Measurements from ENCODE around the gene RPS6KA5.

The RPS6KA5 gene

DNA sequence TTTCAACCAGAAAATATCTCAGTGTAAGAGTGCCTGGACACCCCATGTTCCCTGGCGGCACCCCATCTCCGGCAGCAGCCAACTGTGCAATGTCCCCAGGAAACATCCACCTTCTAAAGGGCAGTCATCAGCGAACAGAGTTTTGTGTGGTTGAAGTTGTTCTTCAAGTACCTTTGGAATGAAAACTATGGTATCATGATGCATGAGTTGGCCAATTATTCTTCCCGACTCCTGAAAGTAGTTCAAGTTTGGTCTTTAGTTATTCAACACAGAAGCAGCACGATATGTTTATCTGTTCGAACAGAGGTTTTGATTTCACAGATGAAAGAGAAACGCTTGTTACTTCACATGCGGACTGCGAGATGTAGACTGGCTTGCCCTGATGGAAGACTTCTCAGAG, 223.1 kb downstream of the RPS6KA5 start:
- DNase-seq, result no peak
- H3K27me3 ChIP-seq (ENCODE audit: insufficient read depth, low read depth, severe bottlenecking), result no peaks in the 10 kb centered on the region
- H3K27ac ChIP-seq, result no peak overlapping the region
- no peaks in the 10 kb centered on the region for H3K36me3 ChIP-seq
- H3K4me3 ChIP-seq (ENCODE audit: low read depth, low read length), result no peak overlapping the region
- TF ChIP-seq CTCF (IDR thresholded peaks at IDR 0.05; ENCODE audit: low read depth, low read length), result no peak
- H3K9me3 ChIP-seq (ENCODE audit: severe bottlenecking), result no peaks in the 10 kb centered on the region

GRCh38 chr14:90836692-90837063, 223.8 kb downstream of the RPS6KA5 start:
- no peak overlapping the region for H3K27ac ChIP-seq
- H3K27me3 ChIP-seq (ENCODE audit: insufficient read depth, low read depth, severe bottlenecking), result no peaks in the 10 kb centered on the region
- H3K36me3 ChIP-seq, result no peaks in the 10 kb centered on the region
- TF ChIP-seq CTCF (IDR thresholded peaks at IDR 0.05; ENCODE audit: low read depth, low read length), result no peak
- no peaks in the 10 kb centered on the region for H3K9me3 ChIP-seq (ENCODE audit: severe bottlenecking)
- DNase-seq, result no peak
- no peak overlapping the region for H3K4me3 ChIP-seq (ENCODE audit: low read depth, low read length)

DNA sequence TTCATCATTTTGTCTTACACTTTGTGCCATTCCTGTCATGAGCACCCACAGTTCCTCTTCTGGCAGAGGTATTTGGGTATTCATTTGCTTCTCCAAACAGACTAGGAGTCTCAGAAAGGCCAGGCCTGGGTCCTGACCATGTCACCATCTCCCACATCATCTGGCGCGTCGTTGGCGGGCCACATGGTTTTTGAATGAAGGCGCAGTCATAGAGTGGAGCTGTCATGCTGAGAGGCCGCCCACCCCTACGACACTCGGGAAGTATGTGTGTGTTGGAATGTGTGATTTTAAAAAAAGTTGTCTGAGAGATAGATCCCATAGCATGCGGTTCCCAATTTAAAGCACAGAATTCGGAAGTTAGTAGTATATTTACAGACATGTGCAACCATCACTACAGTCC, 228.6 kb downstream of the RPS6KA5 start:
- Histone ChIP-seq H3K27me3 (ENCODE audit: insufficient read depth, low read depth, severe bottlenecking) (no peaks in the 10 kb centered on the region), H3K9me3 (ENCODE audit: severe bottlenecking) (no peaks in the 10 kb centered on the region), H3K36me3 (no peaks in the 10 kb centered on the region), H3K27ac (no peak overlapping the region), H3K4me3 (ENCODE audit: low read depth, low read length) (no peak overlapping the region)
- no peak for DNase-seq
- TF ChIP-seq CTCF (IDR thresholded peaks at IDR 0.05; ENCODE audit: low read depth, low read length), result no peak

GRCh38 chr14:90830931-90831701, 229.3 kb downstream of the RPS6KA5 start:
- H3K27me3 ChIP-seq (ENCODE audit: insufficient read depth, low read depth, severe bottlenecking), result no peaks in the 10 kb centered on the region
- H3K27ac ChIP-seq, result no peak overlapping the region
- DNase-seq, result no peak
- TF ChIP-seq CTCF (IDR thresholded peaks at IDR 0.05; ENCODE audit: low read depth, low read length), result no peak
- H3K36me3 ChIP-seq, result no peaks in the 10 kb centered on the region
- H3K9me3 ChIP-seq (ENCODE audit: severe bottlenecking), result no peaks in the 10 kb centered on the region
- H3K4me3 ChIP-seq (ENCODE audit: low read depth, low read length), result no peak overlapping the region

DNA sequence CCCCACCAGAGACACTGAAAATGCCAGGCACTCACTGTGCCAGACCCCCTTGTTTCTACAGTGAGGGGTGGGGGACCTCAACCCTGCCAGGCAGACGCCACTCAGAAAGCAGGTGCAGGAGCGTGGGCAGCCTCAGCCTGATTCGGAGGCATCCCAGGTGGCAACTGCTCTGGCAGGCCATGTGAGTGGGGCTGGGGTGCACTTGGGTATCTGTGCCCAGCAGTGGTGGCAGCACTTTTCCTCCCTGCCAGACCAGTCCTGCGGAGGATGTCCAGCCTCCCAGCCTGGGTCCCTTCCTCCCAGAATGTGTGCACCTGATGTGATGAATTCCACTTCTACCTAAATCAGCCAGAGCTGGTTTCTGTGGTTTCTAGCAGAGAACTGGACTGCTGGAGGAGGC, 230.8 kb downstream of the RPS6KA5 start:
- H3K9me3 ChIP-seq (ENCODE audit: severe bottlenecking), result peaks cover 6% of the 10 kb centered on the region
- no peak overlapping the region for H3K27ac ChIP-seq
- no peaks in the 10 kb centered on the region for H3K27me3 ChIP-seq (ENCODE audit: insufficient read depth, low read depth, severe bottlenecking)
- no peak overlapping the region for H3K4me3 ChIP-seq (ENCODE audit: low read depth, low read length)
- no peaks in the 10 kb centered on the region for H3K36me3 ChIP-seq
- no peak for DNase-seq
- no peak for TF ChIP-seq CTCF (IDR thresholded peaks at IDR 0.05; ENCODE audit: low read depth, low read length)

Measured in WERI-Rb-1 (cell line).